Astrocyte of the spinal cord (primary cell): ENCODE data around the gene STARD3.
A peak's percentile ranks its signal among the peaks of the same experiment; 100 is the strongest.

Experiments
- DNase-seq: peaks from one replicate; pipeline ENCODE4 v3.0.0; 2011; ENCODE audit warnings: low read depth, low spot score
- H3K4me3 ChIP-seq: 2 replicates; pipeline ENCODE4 v1.5.1; 2011; ENCODE audit warnings: low read depth, mild to moderate bottlenecking, low read length, moderate library complexity
- in situ Hi-C: cut with HindIII; loops from 2 replicates; pipeline ENCODE4 v1.10.0; 2017; ENCODE audit warnings: low sequenced_read_pairs
- TF ChIP-seq, protein P1 (sequence below): IDR thresholded peaks from 2 replicates; pipeline ENCODE4 v1.5.1; 2012; ENCODE audit warnings: low read depth, mild to moderate bottlenecking, low read length, inconsistent platforms

STARD3 gene

DNA sequence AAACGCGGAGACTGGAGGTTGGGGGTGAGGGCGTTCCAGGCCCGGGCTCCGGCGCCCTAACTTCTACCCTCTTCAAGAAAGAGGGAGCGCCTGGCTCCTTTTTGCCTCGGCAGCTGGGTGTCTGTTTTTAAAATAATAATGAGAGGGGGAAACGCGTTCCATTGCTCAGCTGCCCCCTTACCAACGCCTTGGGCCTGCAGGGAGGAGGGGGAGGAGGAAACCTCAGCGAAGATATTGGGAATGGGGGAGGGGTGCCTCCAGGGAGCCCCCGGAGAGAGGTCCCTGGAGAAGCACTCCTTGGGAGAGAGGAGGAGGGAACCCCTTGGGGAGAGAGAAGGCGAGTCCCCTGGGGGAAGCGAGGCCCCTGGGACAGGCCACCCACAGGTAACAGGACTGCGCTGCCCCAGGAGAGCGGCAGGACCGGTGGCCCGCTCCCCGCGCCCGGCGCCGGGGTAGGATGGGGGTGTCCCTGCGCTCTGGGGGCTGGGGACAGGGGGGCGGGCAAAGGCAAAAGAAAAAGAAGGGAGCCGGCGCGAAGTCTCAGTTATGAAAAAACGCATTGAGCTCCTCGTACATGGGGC lies 31.9 kb upstream of the STARD3 start:
- H3K4me3 ChIP-seq: no peak overlapping the region
- DNase-seq: no peak
- in situ Hi-C loops: no loop called here
- TF ChIP-seq, protein P1, sequence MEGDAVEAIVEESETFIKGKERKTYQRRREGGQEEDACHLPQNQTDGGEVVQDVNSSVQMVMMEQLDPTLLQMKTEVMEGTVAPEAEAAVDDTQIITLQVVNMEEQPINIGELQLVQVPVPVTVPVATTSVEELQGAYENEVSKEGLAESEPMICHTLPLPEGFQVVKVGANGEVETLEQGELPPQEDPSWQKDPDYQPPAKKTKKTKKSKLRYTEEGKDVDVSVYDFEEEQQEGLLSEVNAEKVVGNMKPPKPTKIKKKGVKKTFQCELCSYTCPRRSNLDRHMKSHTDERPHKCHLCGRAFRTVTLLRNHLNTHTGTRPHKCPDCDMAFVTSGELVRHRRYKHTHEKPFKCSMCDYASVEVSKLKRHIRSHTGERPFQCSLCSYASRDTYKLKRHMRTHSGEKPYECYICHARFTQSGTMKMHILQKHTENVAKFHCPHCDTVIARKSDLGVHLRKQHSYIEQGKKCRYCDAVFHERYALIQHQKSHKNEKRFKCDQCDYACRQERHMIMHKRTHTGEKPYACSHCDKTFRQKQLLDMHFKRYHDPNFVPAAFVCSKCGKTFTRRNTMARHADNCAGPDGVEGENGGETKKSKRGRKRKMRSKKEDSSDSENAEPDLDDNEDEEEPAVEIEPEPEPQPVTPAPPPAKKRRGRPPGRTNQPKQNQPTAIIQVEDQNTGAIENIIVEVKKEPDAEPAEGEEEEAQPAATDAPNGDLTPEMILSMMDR: no peak

DNA sequence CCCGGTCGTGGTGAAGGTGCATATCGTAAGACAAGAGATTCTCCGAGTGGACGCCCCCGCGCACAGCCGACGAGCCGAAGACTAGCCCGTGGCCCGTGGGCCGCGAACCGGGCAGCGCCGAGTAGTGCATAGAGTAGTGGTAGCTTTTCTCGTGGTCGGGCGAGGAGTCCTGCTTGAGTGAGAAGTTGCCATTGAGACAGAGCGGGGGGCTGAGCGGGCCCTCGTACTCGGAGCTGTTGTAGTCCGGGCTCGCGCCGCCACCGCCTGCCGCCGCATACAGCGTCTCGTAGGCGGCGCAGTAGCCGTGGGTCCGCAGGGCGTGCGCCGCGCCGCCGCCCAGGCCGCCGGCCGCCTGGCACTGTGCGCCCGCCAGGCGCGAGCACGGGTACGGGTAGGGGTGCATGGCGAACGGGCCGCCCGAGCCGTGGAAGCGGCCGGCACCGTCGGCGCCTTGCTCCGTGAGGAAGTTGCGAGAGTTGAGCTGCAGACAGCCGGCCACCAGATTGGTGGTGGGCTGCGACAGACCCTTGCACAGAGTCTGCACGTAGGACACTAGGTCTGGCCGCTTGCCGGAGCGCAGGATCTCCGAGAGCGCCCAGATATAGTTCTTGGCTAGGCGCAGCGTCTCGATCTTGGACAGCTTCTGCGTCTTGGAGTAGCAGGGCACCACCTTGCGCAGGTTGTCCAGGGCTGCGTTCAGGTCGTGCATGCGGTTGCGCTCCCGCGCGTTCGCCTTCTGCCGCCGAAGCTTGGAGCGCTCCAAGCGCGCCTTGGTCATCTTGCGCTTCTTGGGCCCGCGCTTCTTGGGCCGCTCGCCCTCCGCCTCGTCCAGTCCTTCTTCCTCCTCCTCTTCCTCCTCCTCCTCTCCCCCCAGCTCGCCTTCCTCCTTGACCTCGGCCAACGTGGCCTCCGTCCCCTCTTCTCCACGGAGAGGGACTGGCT lies 31.2 kb upstream of the STARD3 start:
- in situ Hi-C loops: no loop called here
- H3K4me3 ChIP-seq: no peak overlapping the region
- TF ChIP-seq, protein P1: no peak
- DNase-seq: peak; percentile 24

DNA sequence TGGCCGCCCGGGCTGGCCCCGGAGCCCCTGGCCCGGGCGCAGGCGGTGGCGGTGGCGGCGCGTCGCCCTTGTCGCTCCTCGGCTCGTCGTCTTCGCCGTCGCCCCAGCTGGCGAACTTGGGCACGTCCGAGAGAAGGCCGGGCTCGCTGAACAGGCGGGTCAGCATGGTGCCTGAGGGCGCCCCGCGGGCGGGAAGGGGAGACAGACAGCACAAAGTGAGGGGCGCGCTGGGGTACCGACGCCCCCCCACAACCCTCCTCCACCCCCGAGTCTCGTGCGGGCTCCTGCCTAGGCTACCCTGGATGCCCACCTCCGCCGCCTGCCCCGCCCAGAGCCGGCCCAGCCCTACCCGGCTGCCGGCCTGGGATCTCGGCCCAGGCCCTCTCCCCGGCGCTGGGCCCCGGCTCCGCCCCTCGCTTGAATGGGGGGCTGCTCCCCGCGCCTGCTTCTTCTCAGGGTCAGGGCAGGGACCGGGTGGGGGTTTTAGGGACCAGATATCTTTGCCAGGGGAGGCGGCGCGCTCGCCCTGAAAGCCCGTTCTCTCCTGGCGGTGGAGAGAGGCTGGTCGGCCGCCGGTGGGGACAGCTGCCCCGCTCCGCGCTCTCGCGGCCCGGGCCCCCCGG lies 30.4 kb upstream of the STARD3 start:
- H3K4me3 ChIP-seq: no peak overlapping the region
- TF ChIP-seq, protein P1: no peak
- no peak for DNase-seq
- in situ Hi-C loops: no loop called here

DNA sequence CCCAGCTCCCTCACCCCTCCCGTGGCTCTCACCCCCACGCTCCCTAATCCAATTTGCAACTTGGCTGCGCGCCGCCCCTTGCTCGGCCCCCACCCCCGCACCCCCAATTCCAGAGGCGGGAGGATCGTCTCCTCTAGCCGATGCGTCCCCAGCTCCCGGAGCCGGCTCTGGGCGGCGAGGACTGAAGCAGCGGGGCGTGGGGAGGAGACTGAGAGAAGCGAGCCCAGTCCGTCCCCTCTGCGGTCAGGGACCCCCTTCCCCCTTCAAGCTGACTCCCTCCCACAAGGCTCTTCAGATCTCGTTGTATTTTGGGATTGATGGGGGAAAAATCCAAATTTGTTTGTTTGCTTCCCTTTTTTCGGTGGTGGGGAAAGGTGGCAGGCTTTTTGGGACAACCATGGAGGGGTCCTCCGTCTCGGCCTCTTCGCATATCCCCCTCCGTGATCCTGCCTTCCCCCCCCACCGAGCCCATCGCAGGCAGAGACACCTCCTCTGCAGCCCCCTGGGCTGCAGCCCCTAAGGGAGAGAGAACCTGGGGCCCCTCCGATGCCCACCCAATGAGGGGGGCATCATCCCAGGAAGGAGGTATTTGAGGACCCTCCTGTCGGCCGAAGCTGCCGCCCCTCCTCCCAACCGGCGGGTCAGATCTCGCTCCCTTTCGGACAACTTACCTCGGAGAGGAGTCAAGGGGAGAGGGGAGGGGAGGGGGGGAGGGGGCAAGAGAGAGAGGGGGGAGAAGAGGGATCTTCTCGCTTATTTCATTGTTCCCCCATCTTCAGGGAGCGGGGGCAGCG lies 29.7 kb upstream of the STARD3 start:
- in situ Hi-C loops: no loop called here
- no peak for DNase-seq
- no peak overlapping the region for H3K4me3 ChIP-seq
- TF ChIP-seq, protein P1: no peak

DNA sequence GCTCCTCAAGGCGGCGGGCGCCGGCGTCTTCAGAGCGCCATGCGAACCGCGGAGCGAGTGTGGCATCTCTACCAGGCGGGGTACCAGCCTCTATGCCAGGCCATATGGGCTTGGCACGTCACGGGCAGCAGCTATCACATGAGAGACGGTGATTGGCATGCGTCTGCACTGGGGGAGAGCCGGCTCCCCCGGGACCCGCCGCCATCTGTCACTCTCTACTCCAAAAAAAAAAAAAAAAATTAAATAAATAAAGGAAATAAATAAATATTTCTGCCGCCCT lies 29.2 kb upstream of the STARD3 start, which contains the start of gene NEUROD2:
NEUROD2 (minus strand) TSS at position 70 of the 280 bp plus-strand sequence. CDS start 1,321 bp downstream, outside the sequence.
- H3K4me3 ChIP-seq: no peak within 1 kb of the TSS
- in situ Hi-C loops: no loop called here
- TF ChIP-seq, protein P1: no peak
- DNase-seq: no peak

DNA sequence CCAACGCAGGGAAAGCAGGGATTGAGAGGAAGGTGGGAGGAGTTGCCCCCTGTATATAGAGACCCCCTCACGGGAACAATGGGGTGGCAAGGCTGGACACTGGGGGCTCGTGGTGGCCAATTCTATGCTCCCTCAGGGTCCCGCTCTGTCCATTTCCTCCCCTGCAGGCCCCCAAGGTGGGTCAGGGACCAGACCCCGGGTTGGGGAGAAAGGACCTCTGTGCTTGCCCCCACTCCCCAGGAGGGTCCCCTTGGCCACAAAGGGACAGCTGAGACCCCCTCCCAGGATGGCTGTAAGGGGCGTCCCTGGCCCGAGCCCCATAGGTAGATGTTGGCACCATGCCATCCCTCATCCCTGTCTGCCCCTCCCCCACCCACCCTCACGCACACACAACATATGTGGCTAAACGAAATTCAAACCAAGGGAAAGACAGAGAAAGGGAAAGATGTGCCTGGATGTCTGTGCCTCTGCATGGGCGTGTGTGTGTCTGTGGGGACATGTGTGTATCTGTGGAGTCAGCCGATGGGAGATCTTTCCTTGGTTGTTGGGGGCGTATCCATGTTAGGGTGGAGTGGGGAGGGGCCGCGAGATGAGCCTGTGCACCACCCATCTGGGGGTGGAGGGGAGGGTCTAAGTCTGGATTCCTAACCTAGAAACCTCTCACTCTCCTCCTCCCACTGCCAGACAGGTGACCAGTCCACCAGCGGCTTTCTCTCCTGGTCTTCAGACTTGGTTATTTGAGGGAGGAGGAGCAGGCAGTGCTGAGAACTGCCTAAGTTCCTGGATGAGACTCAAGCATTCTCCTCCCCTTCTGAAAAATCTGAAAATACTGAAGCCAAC lies 28.6 kb upstream of the STARD3 start:
- TF ChIP-seq, protein P1: no peak
- DNase-seq: no peak
- in situ Hi-C loops: no loop called here
- no peak overlapping the region for H3K4me3 ChIP-seq
